RWPE1 (cell line): ENCODE results near the gene TXNRD1.

Experiments used
- CTCF ChIA-PET: fragments of 350-600 bp; sonication (Branson Sonifier 250); formaldehyde crosslinking; extraction: SDS; loops from one replicate; lab custom pipeline; 2021; lab: Yijun Ruan, JAX
- POLR2A ChIA-PET: fragments of 400-600 bp; formaldehyde crosslinking; extraction: SDS; loops from one replicate; lab custom pipeline; 2020; ENCODE audit warnings: antibody characterized with exemption; ENCODE audit not compliant: low non-redundant PET; lab: Yijun Ruan, JAX
- DNase-seq: peaks from one replicate; pipeline ENCODE4 v3.0.0; 2012; ENCODE audit warnings: low spot score
- H3K27ac ChIP-seq: fragments of 450-650 bp; 2 replicates; pipeline ENCODE4 v1.5.1; 2017
- CTCF ChIP-seq: fragments of 450-650 bp; conservative IDR thresholded peaks from 2 replicates; pipeline ENCODE4 v1.5.1; 2017; ENCODE audit warnings: low read depth, mild to moderate bottlenecking

Gene TXNRD1

GRCh38 chr12:104355630-104356029 is 140.1 kb downstream of the TXNRD1 start:
- no peak for TF ChIP-seq CTCF
- ChIA-PET CTCF (no interaction called here), POLR2A (no interaction called here)
- DNase-seq = no peak
- no peak overlapping the region for H3K27ac ChIP-seq

- TF ChIP-seq CTCF = no peak
- H3K27ac ChIP-seq = peak overlapping the region; percentile 21; the same call in 1 of the 2 replicates
- ChIA-PET CTCF (no interaction called here), POLR2A (no interaction called here)
- DNase-seq = no peak
Observed at GRCh38 chr12:104356231-104357115, 140.9 kb downstream of the TXNRD1 start.

- POLR2A ChIA-PET = no interaction called here
- H3K27ac ChIP-seq = no peak overlapping the region
- no peak for TF ChIP-seq CTCF
- CTCF ChIA-PET = interaction anchor here (0.7 kb wide), 2 partner anchors 18 to 53 kb away, joined by 3 to 5 read pairs; no protein-coding TSS in a partner anchor
- DNase-seq = no peak
Observed at GRCh38 chr12:104357421-104357952, 141.9 kb downstream of the TXNRD1 start.

- DNase-seq = peak; percentile 34
- ChIA-PET CTCF (interaction anchor here (0.6 to 0.8 kb wide), 6 partner anchors 54 to 624 kb away, joined by 3 to 4 read pairs (median 3); no protein-coding TSS in a partner anchor), POLR2A (no interaction called here)
- TF ChIP-seq CTCF = peak; percentile 59
- no peak overlapping the region for H3K27ac ChIP-seq
Observed at GRCh38 chr12:104358353-104359003, 142.9 kb downstream of the TXNRD1 start.

- ChIA-PET POLR2A (no interaction called here), CTCF (interaction anchor here (0.6 to 0.8 kb wide), 3 partner anchors 92 to 623 kb away, joined by 3 to 4 read pairs (median 3); no protein-coding TSS in a partner anchor)
- TF ChIP-seq CTCF = no peak
- no peak overlapping the region for H3K27ac ChIP-seq
- DNase-seq = no peak
Observed at GRCh38 chr12:104359216-104359615, 143.6 kb downstream of the TXNRD1 start.

GRCh38 chr12:104360157-104360556 is 144.6 kb downstream of the TXNRD1 start:
- POLR2A ChIA-PET = no interaction called here
- no peak overlapping the region for H3K27ac ChIP-seq
- no peak for TF ChIP-seq CTCF
- DNase-seq = no peak
- CTCF ChIA-PET = no interaction called here
